Neural cell (in vitro differentiated cells): ENCODE measurements around the gene TRIOBP.

Experiments
- EZH2 ChIP-seq: fragments of 200-600, 300-800 bp; shearing (Covaris generic), sonication (generic); IDR thresholded peaks from 2 replicates; pipeline ENCODE4 v1.6.1; 2014; ENCODE audit warnings: antibody characterized with exemption, low read length, borderline replicate concordance, mild to moderate bottlenecking; ENCODE audit not compliant: insufficient read depth, poor library complexity, severe bottlenecking
- RAD21 ChIP-seq: fragments of 450-650 bp; conservative IDR thresholded peaks from 2 replicates; pipeline ENCODE4 v1.6.1; 2014; ENCODE audit warnings: antibody characterized with exemption, mild to moderate bottlenecking, moderate library complexity
- SMC3 ChIP-seq: fragments of 450-650 bp; conservative IDR thresholded peaks from 2 replicates; pipeline ENCODE4 v1.6.1; 2014; ENCODE audit warnings: antibody characterized with exemption, mild to moderate bottlenecking, moderate library complexity; ENCODE audit not compliant: poor library complexity
- TAF1 ChIP-seq: IDR thresholded peaks from 2 replicates; pipeline ENCODE4 v1.6.1; 2012; ENCODE audit warnings: low read depth
- TF ChIP-seq, protein P1 (sequence below): fragments of 450-650 bp; IDR thresholded peaks from 2 replicates; pipeline ENCODE4 v1.5.1; 2014; ENCODE audit warnings: antibody characterized with exemption, mild to moderate bottlenecking, moderate library complexity; ENCODE audit not compliant: poor library complexity, severe bottlenecking

- TF ChIP-seq, protein P1, sequence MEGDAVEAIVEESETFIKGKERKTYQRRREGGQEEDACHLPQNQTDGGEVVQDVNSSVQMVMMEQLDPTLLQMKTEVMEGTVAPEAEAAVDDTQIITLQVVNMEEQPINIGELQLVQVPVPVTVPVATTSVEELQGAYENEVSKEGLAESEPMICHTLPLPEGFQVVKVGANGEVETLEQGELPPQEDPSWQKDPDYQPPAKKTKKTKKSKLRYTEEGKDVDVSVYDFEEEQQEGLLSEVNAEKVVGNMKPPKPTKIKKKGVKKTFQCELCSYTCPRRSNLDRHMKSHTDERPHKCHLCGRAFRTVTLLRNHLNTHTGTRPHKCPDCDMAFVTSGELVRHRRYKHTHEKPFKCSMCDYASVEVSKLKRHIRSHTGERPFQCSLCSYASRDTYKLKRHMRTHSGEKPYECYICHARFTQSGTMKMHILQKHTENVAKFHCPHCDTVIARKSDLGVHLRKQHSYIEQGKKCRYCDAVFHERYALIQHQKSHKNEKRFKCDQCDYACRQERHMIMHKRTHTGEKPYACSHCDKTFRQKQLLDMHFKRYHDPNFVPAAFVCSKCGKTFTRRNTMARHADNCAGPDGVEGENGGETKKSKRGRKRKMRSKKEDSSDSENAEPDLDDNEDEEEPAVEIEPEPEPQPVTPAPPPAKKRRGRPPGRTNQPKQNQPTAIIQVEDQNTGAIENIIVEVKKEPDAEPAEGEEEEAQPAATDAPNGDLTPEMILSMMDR, result no peak
- TF ChIP-seq TAF1 (no peak), SMC3 (no peak), RAD21 (no peak), EZH2 (no peak)
Measured at GRCh38 chr22:37750596-37751162, 53.8 kb downstream of the TRIOBP start.
